Measurements from ENCODE around the gene ACTL10. TPM values are rescaled to one million over a fixed set of nuclear protein-coding genes. Genes with fewer than 3 reads are reported as not detected.
"Not testable (repeated sequence)": the region's sequence is repeated elsewhere in the genome, so short reads cannot be mapped to it uniquely, and the experiment has no call there.

ACTL10 gene
- total RNA-seq, 1 donor from 2014 or later: 1.3 TPM

DNA sequence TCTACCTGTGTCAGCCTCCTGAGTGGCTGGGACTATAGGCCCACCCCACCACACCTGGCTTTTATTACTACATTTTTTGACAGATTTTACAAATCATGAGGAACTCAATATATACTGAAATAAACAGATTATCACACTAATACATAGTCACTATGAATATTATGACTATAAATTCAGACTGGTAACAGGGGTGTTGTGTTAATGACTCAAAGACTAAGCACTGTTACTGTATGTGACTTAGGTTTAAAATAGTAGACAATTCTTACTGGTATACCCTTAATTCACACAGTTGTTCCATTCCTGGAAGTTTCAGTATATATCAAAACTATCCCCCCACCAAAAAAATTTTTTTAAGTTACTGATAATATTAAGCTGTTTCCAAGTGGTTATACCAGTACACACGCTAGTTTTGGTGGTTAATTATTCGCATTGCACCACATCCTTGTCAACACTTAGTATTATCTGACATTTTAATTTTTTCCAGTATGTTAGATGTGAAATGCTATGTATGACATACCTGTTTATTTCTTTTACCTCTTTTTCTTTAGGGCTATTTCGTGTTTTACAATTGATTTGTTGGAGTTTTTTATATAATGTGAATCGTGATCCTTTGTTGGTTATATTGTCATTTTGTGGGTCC is 39.0 kb upstream of the ACTL10 start:
- no peak overlapping the region for H3K4me3 ChIP-seq
- TF ChIP-seq, protein P1, sequence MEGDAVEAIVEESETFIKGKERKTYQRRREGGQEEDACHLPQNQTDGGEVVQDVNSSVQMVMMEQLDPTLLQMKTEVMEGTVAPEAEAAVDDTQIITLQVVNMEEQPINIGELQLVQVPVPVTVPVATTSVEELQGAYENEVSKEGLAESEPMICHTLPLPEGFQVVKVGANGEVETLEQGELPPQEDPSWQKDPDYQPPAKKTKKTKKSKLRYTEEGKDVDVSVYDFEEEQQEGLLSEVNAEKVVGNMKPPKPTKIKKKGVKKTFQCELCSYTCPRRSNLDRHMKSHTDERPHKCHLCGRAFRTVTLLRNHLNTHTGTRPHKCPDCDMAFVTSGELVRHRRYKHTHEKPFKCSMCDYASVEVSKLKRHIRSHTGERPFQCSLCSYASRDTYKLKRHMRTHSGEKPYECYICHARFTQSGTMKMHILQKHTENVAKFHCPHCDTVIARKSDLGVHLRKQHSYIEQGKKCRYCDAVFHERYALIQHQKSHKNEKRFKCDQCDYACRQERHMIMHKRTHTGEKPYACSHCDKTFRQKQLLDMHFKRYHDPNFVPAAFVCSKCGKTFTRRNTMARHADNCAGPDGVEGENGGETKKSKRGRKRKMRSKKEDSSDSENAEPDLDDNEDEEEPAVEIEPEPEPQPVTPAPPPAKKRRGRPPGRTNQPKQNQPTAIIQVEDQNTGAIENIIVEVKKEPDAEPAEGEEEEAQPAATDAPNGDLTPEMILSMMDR (IDR thresholded peaks at IDR 0.05): no peak
- intact Hi-C loops (cut with DNase I): no loop called here

DNA sequence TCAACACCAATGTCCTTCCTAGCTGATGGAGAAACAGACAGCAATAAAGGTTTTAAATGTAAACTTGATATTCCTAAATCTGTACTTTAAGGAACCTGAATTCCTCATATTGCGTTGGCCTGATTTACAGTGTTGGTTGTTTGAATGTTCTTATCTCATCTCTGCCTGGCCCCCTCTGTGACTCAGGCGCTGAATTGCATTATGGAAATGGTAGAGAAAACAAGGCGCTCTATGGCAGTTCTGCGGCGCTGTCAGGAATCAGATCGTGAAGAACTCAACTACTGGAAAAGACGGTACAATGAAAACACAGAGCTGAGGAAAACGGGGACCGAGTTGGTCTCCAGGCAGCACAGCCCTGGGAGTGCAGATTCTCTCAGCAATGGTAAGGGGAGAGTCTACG is 37.2 kb upstream of the ACTL10 start:
- H3K36me3 ChIP-seq: peaks cover 62% of the 10 kb centered on the region
- intact Hi-C loops (cut with DNase I): no loop called here
- no peak for DNase-seq

More for the DNA sequence above, 39.0 kb upstream of the ACTL10 start:
- DNase-seq (no peak), ATAC-seq (no peak)
- no peaks in the 10 kb centered on the region for H3K9me3 ChIP-seq
- H3K36me3 ChIP-seq: peaks cover 80% of the 10 kb centered on the region
- no peaks in the 10 kb centered on the region for H3K27me3 ChIP-seq
- no peak overlapping the region for H3K27ac ChIP-seq
- H3K4me1 ChIP-seq: no peaks in the 10 kb centered on the region

DNA sequence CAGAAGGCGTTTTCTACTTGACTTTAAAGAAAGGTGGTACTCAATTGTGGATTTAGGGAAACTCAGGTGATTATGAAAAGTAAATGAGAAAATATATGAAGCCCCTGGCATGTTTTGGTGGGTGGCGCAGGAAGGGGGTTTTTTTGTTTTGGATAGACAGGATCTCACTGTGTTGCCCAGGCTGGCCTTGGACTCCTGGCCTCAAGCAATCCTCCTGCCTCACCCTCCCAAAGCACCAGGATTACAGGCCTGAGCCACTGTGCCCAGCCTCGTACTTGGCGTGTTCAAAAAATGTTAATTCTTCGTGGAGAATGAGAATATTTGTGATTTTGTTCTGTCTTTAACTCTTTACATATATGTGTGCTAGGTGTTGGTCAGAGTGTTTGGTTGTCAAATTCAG is 36.8 kb upstream of the ACTL10 start:
- TF ChIP-seq, protein P1 (IDR thresholded peaks at IDR 0.05): no peak
- ATAC-seq (no peak), DNase-seq (no peak)
- Histone ChIP-seq H3K4me3 (no peak overlapping the region), H3K36me3 (peaks cover 57% of the 10 kb centered on the region), H3K9me3 (no peaks in the 10 kb centered on the region), H3K27ac (no peak overlapping the region), H3K4me1 (no peaks in the 10 kb centered on the region), H3K27me3 (no peaks in the 10 kb centered on the region)
- intact Hi-C loops (cut with DNase I): no loop called here

More for the DNA sequence above, 37.2 kb upstream of the ACTL10 start:
- ATAC-seq: no peak
- Histone ChIP-seq H3K27me3 (no peaks in the 10 kb centered on the region), H3K4me3 (no peak overlapping the region), H3K27ac (no peak overlapping the region), H3K4me1 (no peaks in the 10 kb centered on the region), H3K9me3 (no peaks in the 10 kb centered on the region)
- TF ChIP-seq, protein P1 (IDR thresholded peaks at IDR 0.05): no peak

DNA sequence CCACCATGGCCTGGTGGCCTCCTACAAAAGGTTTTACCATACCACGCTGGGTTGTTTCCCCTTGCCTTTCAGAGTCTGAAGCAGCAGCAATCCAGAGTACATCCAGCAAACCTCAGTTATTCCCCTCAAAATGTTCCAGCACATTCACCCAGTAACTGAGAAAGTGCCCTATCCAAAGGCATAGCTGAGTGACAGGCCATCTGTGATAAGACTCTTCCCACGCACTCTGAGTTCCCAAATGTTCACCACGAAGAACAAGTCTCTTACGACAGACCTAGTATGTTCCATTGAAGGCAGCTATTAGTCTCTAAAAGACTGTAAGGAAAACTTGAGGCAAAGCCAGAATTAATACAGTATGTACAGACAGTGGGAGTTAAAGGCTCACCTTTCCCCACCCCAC is 36.2 kb upstream of the ACTL10 start:
- TF ChIP-seq, protein P1 (IDR thresholded peaks at IDR 0.05): no peak
- ATAC-seq (no peak), DNase-seq (no peak)
- Histone ChIP-seq H3K36me3 (peaks cover 56% of the 10 kb centered on the region), H3K27ac (no peak overlapping the region), H3K4me1 (no peaks in the 10 kb centered on the region), H3K4me3 (no peak overlapping the region), H3K27me3 (no peaks in the 10 kb centered on the region), H3K9me3 (no peaks in the 10 kb centered on the region)
- intact Hi-C loops (cut with DNase I): no loop called here

DNA sequence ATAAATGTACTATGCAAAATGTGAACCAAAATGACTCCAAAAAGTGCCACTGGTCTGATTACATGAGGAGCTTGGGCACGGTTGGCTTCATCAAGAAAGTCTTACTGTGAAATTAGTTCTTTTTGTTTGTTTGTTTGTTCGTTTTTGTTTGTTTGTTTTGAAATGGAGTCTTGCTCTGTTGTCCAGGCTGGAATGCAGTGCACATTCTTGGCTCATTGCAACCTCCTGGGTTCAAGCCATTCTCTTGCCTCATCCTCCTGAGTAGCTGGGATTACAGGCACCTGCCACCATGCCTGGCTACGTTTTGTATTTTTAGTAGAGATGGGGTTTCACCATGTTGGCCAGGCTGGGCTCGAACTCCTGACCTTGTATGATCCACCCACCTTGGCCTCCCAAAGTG is 34.8 kb upstream of the ACTL10 start:
- H3K9me3 ChIP-seq; H3K27me3 ChIP-seq; DNase-seq; ATAC-seq; H3K4me3 ChIP-seq; intact Hi-C loops (cut with DNase I); H3K27ac ChIP-seq; H3K4me1 ChIP-seq: not testable (repeated sequence)
- H3K36me3 ChIP-seq: peaks cover 57% of the 10 kb centered on the region

DNA sequence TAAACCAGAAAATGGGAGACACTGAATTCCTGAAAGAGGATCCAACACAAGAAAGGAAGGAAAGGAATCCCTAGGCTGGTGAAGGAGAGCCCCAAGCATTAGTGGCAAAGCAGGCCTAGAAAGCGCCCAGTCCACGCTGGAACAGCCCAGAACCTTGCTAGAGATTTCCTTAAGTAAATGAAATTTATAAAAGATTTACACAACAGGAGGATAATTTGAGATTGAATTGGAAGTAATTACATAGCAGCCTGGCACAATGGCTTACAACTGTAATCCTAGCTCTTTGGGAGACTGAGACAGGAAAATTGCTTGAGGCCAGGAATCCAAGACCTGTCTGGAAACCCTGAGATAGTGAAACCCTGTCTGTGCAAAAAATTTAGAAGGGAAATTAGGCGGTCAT is 31.4 kb upstream of the ACTL10 start:
- Histone ChIP-seq H3K9me3 (no peaks in the 10 kb centered on the region), H3K27ac (no peak overlapping the region), H3K36me3 (peaks cover 59% of the 10 kb centered on the region), H3K4me3 (no peak overlapping the region), H3K4me1 (no peaks in the 10 kb centered on the region), H3K27me3 (no peaks in the 10 kb centered on the region)
- TF ChIP-seq, protein P1 (IDR thresholded peaks at IDR 0.05): no peak
- DNase-seq (no peak), ATAC-seq (no peak)
- intact Hi-C loops (cut with DNase I): no loop called here
